Right cardiac atrium (tissue), 5 donors: Measurements from ENCODE around the gene PCSK2. TPM values are rescaled to one million over a fixed set of nuclear protein-coding genes. Genes with fewer than 3 reads are reported as not detected.
A peak's percentile ranks its signal among the peaks of the same experiment; 100 is the strongest.

ENCODE experiments used
- ATAC-seq, 2 donors: fragments of 200-7000 bp; cut with Tn5 transposase; one replicate each; pipeline versions ENCODE4 v1.8.0 to v1.9.1; 2020; ENCODE audit warnings: moderate library complexity in 2 of 2, mild to moderate bottlenecking in 1 of 2
- DNase-seq, 3 donors: peaks; one replicate each; pipeline ENCODE4 v3.0.0-alpha.2; 2020
- H3K27ac ChIP-seq: one replicate; pipeline ENCODE4 v1.5.1; 2013; ENCODE audit warnings: mild to moderate bottlenecking, low read length, control low read depth, moderate library complexity
- H3K27me3 ChIP-seq: one replicate; pipeline ENCODE4 v1.6.1; 2013; ENCODE audit not compliant: control insufficient read depth, insufficient read depth
- H3K4me1 ChIP-seq: one replicate; pipeline ENCODE4 v1.6.1; 2013; ENCODE audit warnings: low read length; ENCODE audit not compliant: control insufficient read depth, insufficient read depth
- H3K4me3 ChIP-seq: one replicate; pipeline ENCODE4 v1.5.1; 2013; ENCODE audit warnings: low read length, control low read depth
- H3K9me3 ChIP-seq: one replicate; pipeline ENCODE4 v1.6.1; 2013; ENCODE audit warnings: low read length; ENCODE audit not compliant: control insufficient read depth
- WGBS: extraction: QIAGEN DNeasy Blood & Tissue Kit; methylation state at CpG from one replicate; pipeline ENCODE4 v1.1.7; 2013; 5-methylcytosine and 5-hydroxymethylcytosine counted together
- intact Hi-C, 4 donors: fragments of 100-400 bp; cut with DNase I; formaldehyde crosslinking; loops; one replicate each; pipeline versions ENCODE4 v1.11.0 to v1.14.0; 2022 to 2023
- polyA plus RNA-seq: library from polyadenylated mRNA; stranded (reverse); fragments of 200-250 nt; gene quantifications from one replicate; pipeline ENCODE4 v1.2.3, GENCODE V29; 2013
- total RNA-seq, 4 donors: library from RNA; stranded (reverse); fragmentation: NEBNext Ultra II Directional; extraction: Animal tissue kit (Norgen Biotek cat#: 25700); gene quantifications; one replicate each; pipeline ENCODE4 v1.2.1, GENCODE V29; 2021
- donor health status: healthy with polysubstance abuse.
- donor health status: DM: no; HTN: yes; CAD: no.
- donor health status: DM: no; HTN: no; CAD: no.
- donor health status: DM: no; HTN: yes; CAD: no; lungs with severe emphysema.
- donor health status: DM: yes; HTN: yes; CAD: no.

The PCSK2 gene
- total and polyA plus RNA-seq, 5 donors, result 1.1 to 3.2 (median 1.9) TPM

- DNase-seq (peak in 1 of 3 donors; percentile 49), ATAC-seq (peak; percentile 13 to 33)
- no peaks in the 10 kb centered on the region for H3K27me3 ChIP-seq
- H3K4me1 ChIP-seq, result no peaks in the 10 kb centered on the region
- no peak overlapping the region for H3K27ac ChIP-seq
- intact Hi-C loops, result loop anchor here in 3 of 4 donors (5.0 to 10.0 kb wide), 5 partner anchors 399 to 769 kb away; no protein-coding TSS in a partner anchor
- no peak overlapping the region for H3K4me3 ChIP-seq
- WGBS, result 79% methylated on average over 19 of the region's 19 CpGs
- no peaks in the 10 kb centered on the region for H3K9me3 ChIP-seq
Measured at GRCh38 chr20:17505636-17506517, 279.0 kb downstream of the PCSK2 start.

- no peaks in the 10 kb centered on the region for H3K27me3 ChIP-seq
- no peaks in the 10 kb centered on the region for H3K9me3 ChIP-seq
- WGBS, result 96% methylated on average over 2 of the region's 2 CpGs
- DNase-seq (no peak), ATAC-seq (no peak)
- H3K4me1 ChIP-seq, result no peaks in the 10 kb centered on the region
- intact Hi-C loops, result loop anchor here in 3 of 4 donors (5.0 to 10.0 kb wide), 5 partner anchors 398 to 768 kb away; no protein-coding TSS in a partner anchor
- no peak overlapping the region for H3K27ac ChIP-seq
- no peak overlapping the region for H3K4me3 ChIP-seq
Measured at GRCh38 chr20:17507032-17507431, 280.2 kb downstream of the PCSK2 start.

- no peaks in the 10 kb centered on the region for H3K27me3 ChIP-seq
- H3K4me1 ChIP-seq, result no peaks in the 10 kb centered on the region
- intact Hi-C loops, result loop anchor here in 3 of 4 donors (5.0 to 10.0 kb wide), 5 partner anchors 397 to 767 kb away; no protein-coding TSS in a partner anchor
- no peak overlapping the region for H3K4me3 ChIP-seq
- H3K27ac ChIP-seq, result no peak overlapping the region
- 93% methylated on average over 5 of the region's 5 CpGs for WGBS
- ATAC-seq (no peak), DNase-seq (no peak)
- no peaks in the 10 kb centered on the region for H3K9me3 ChIP-seq
Measured at GRCh38 chr20:17507531-17507930, 280.7 kb downstream of the PCSK2 start.

- intact Hi-C loops, result loop anchor here in 3 of 4 donors (5.0 to 10.0 kb wide), 5 partner anchors 396 to 766 kb away; no protein-coding TSS in a partner anchor
- 95% methylated on average over 18 of the region's 18 CpGs for WGBS
- no peak overlapping the region for H3K4me3 ChIP-seq
- no peaks in the 10 kb centered on the region for H3K27me3 ChIP-seq
- H3K4me1 ChIP-seq, result no peaks in the 10 kb centered on the region
- no peak overlapping the region for H3K27ac ChIP-seq
- no peak for ATAC-seq
- H3K9me3 ChIP-seq, result no peaks in the 10 kb centered on the region
- DNase-seq, result peak in 1 of 3 donors; percentile 49
Measured at GRCh38 chr20:17508756-17509155, 281.9 kb downstream of the PCSK2 start.

GRCh38 chr20:17510548-17510947 is 283.7 kb downstream of the PCSK2 start:
- no peak for DNase-seq
- Histone ChIP-seq H3K9me3 (no peaks in the 10 kb centered on the region), H3K4me3 (no peak overlapping the region), H3K27ac (no peak overlapping the region), H3K27me3 (no peaks in the 10 kb centered on the region), H3K4me1 (no peaks in the 10 kb centered on the region)
- ATAC-seq, result no peak
- WGBS, result 55% methylated on average over 4 of the region's 4 CpGs
- intact Hi-C loops, result no loop called here

- no peak overlapping the region for H3K27ac ChIP-seq
- DNase-seq (no peak), ATAC-seq (no peak)
- no peaks in the 10 kb centered on the region for H3K4me1 ChIP-seq
- no peaks in the 10 kb centered on the region for H3K9me3 ChIP-seq
- intact Hi-C loops, result no loop called here
- H3K27me3 ChIP-seq, result no peaks in the 10 kb centered on the region
- H3K4me3 ChIP-seq, result no peak overlapping the region
- WGBS, result 90% methylated on average over 6 of the region's 6 CpGs
Measured at GRCh38 chr20:17511401-17511800, 284.6 kb downstream of the PCSK2 start.

GRCh38 chr20:17513939-17514338 is 287.1 kb downstream of the PCSK2 start:
- intact Hi-C loops, result no loop called here
- no peaks in the 10 kb centered on the region for H3K9me3 ChIP-seq
- ATAC-seq (no peak), DNase-seq (no peak)
- 91% methylated on average over 2 of the region's 2 CpGs for WGBS
- H3K27me3 ChIP-seq, result no peaks in the 10 kb centered on the region
- no peaks in the 10 kb centered on the region for H3K4me1 ChIP-seq
- no peak overlapping the region for H3K4me3 ChIP-seq
- H3K27ac ChIP-seq, result no peak overlapping the region

- H3K27ac ChIP-seq, result no peak overlapping the region
- no peak for ATAC-seq
- intact Hi-C loops, result no loop called here
- WGBS, result 93% methylated on average over 3 of the region's 3 CpGs
- no peaks in the 10 kb centered on the region for H3K9me3 ChIP-seq
- H3K4me1 ChIP-seq, result no peaks in the 10 kb centered on the region
- no peak overlapping the region for H3K4me3 ChIP-seq
- no peak for DNase-seq
- H3K27me3 ChIP-seq, result no peaks in the 10 kb centered on the region
Measured at GRCh38 chr20:17515053-17515452, 288.2 kb downstream of the PCSK2 start.

GRCh38 chr20:17518339-17519052 is 291.7 kb downstream of the PCSK2 start:
- DNase-seq, result peak in 1 of 3 donors; percentile 74
- Histone ChIP-seq H3K27ac (no peak overlapping the region), H3K4me3 (no peak overlapping the region), H3K27me3 (no peaks in the 10 kb centered on the region), H3K9me3 (no peaks in the 10 kb centered on the region), H3K4me1 (peaks cover 2% of the 10 kb centered on the region)
- peak in 1 of 2 donors; percentile 22 for ATAC-seq
- intact Hi-C loops, result no loop called here
- 77% methylated on average over 14 of the region's 14 CpGs for WGBS

GRCh38 chr20:17519606-17520285 is 292.9 kb downstream of the PCSK2 start:
- intact Hi-C loops, result no loop called here
- ATAC-seq (no peak), DNase-seq (no peak)
- no peaks in the 10 kb centered on the region for H3K9me3 ChIP-seq
- no peak overlapping the region for H3K27ac ChIP-seq
- peaks cover 2% of the 10 kb centered on the region for H3K4me1 ChIP-seq
- no peaks in the 10 kb centered on the region for H3K27me3 ChIP-seq
- H3K4me3 ChIP-seq, result no peak overlapping the region
- 78% methylated on average over 7 of the region's 7 CpGs for WGBS
